Natural killer cell (primary cell): Measurements from ENCODE around the gene IRX6. TPM values are rescaled to one million over a fixed set of nuclear protein-coding genes. Genes with fewer than 3 reads are reported as not detected.

Experiments
- ATAC-seq, 3 donors: fragments of 150-1000 bp in 2 of 3; fragments of 200-7000 bp in 1 of 3; cut with Tn5 transposase; 1 replicate in 1 of 3; 2 replicates in 2 of 3; pipeline ENCODE4 v1.10.0; 2021; ENCODE audit warnings: mild to moderate bottlenecking in 2 of 3, moderate library complexity in 2 of 3
- DNase-seq, 2 donors: peaks; one replicate each; pipeline versions ENCODE4 v3.0.0 to v3.0.0-alpha.2; 2013 to 2021; ENCODE audit warnings: mixed read lengths in 1 of 2
- H3K27ac ChIP-seq: one replicate; pipeline ENCODE4 v1.5.1; 2013; ENCODE audit warnings: mild to moderate bottlenecking, low read length
- H3K27me3 ChIP-seq: one replicate; pipeline ENCODE4 v1.6.1; 2013; ENCODE audit warnings: low read length; ENCODE audit not compliant: control insufficient read depth, insufficient read depth
- H3K36me3 ChIP-seq: one replicate; pipeline ENCODE4 v1.6.1; 2013; ENCODE audit warnings: low read length; ENCODE audit not compliant: control insufficient read depth, insufficient read depth
- H3K4me1 ChIP-seq: one replicate; pipeline ENCODE4 v1.6.1; 2013; ENCODE audit warnings: low read length; ENCODE audit not compliant: control insufficient read depth, insufficient read depth
- H3K4me3 ChIP-seq: one replicate; pipeline ENCODE4 v1.5.1; 2013; ENCODE audit warnings: low read length
- H3K9me3 ChIP-seq: one replicate; pipeline ENCODE4 v1.6.1; 2013; ENCODE audit warnings: low read length; ENCODE audit not compliant: control insufficient read depth, insufficient read depth
- H3K27ac Mint-ChIP-seq, 2 donors: one replicate each; pipeline ENCODE4 v1.8.0; 2022; ENCODE audit warnings: mild to moderate bottlenecking in 2 of 2, mixed read lengths in 2 of 2, moderate library complexity in 1 of 2
- H3K27me3 Mint-ChIP-seq, 2 donors: one replicate each; pipeline ENCODE4 v1.8.0; 2022; ENCODE audit warnings: low read depth in 2 of 2, mixed read lengths in 2 of 2
- H3K36me3 Mint-ChIP-seq: one replicate; pipeline ENCODE4 v1.8.0; 2022; ENCODE audit warnings: mixed read lengths
- H3K4me1 Mint-ChIP-seq, 2 donors: one replicate each; pipeline ENCODE4 v1.8.0; 2022; ENCODE audit warnings: mixed read lengths in 2 of 2
- H3K4me3 Mint-ChIP-seq: one replicate; pipeline ENCODE4 v1.8.0; 2022; ENCODE audit warnings: mild to moderate bottlenecking, moderate library complexity, mixed read lengths
- H3K9me3 Mint-ChIP-seq, 2 donors: one replicate each; pipeline ENCODE4 v1.8.0; 2022; ENCODE audit warnings: mixed read lengths in 2 of 2
- WGBS: methylation state at CpG from one replicate; pipeline ENCODE4 v1.1.7; 2013; ENCODE audit warnings: missing lambda C conversion rate; ENCODE audit not compliant: insufficient coverage; 5-methylcytosine and 5-hydroxymethylcytosine counted together
- intact Hi-C: fragments of 100-400 bp; cut with micrococcal nuclease; formaldehyde crosslinking; loops from one replicate; pipeline ENCODE4 v1.14.2; 2022
- total RNA-seq, 4 donors: library from RNA; stranded (reverse); fragments of 120-200 nt in 1 of 4; gene quantifications; one replicate each; pipeline versions ENCODE4 v1.2.3 to v1.2.4, GENCODE V29; 2013 to 2022
- TF ChIP-seq, protein P1 (sequence below): fragments of 200-600 bp; IDR thresholded peaks from one replicate; pipeline ENCODE4 v1.8.0; 2022; ENCODE audit warnings: antibody characterized with exemption

Gene IRX6
- total RNA-seq, 3 donors from 2014 or later (not counting 1 experiment from before 2014, with no cell fraction given), result not detected

DNA sequence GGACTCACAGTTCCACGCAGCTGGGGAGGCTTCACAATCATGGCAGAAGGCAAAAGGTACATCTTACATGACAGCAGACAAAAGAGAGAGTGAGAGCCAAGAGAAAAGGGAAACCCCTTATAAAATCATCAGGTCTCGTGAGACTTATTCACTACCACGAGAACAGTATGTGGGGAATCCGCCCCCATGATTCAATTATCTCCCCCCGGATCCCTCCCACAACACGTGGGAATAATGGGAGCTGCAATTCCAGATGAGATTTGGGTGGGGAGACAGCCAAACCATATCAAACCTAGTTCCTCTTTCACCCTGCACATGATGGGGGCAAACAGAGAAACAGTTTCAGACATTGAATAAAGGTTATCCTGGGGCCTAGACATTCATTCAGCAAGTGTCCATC, 32.2 kb upstream of the IRX6 start:
- Histone ChIP-seq H3K27me3 (no peaks in the 10 kb centered on the region), H3K4me1 (no peaks in the 10 kb centered on the region), H3K36me3 (no peaks in the 10 kb centered on the region), H3K27ac (no peak overlapping the region), H3K4me3 (no peak overlapping the region), H3K9me3 (peaks cover 3% of the 10 kb centered on the region)
- 71% methylated on average over 1 of the region's 6 CpGs for WGBS
- Mint-ChIP-seq H3K36me3 (no peaks in the 10 kb centered on the region), H3K27me3 (no peaks in the 10 kb centered on the region), H3K27ac (no peak overlapping the region), H3K4me3 (no peak overlapping the region), H3K9me3 (no peaks in the 10 kb centered on the region), H3K4me1 (no peaks in the 10 kb centered on the region)
- DNase-seq (no peak), ATAC-seq (no peak)
- intact Hi-C loops, result no loop called here
- TF ChIP-seq, protein P1, sequence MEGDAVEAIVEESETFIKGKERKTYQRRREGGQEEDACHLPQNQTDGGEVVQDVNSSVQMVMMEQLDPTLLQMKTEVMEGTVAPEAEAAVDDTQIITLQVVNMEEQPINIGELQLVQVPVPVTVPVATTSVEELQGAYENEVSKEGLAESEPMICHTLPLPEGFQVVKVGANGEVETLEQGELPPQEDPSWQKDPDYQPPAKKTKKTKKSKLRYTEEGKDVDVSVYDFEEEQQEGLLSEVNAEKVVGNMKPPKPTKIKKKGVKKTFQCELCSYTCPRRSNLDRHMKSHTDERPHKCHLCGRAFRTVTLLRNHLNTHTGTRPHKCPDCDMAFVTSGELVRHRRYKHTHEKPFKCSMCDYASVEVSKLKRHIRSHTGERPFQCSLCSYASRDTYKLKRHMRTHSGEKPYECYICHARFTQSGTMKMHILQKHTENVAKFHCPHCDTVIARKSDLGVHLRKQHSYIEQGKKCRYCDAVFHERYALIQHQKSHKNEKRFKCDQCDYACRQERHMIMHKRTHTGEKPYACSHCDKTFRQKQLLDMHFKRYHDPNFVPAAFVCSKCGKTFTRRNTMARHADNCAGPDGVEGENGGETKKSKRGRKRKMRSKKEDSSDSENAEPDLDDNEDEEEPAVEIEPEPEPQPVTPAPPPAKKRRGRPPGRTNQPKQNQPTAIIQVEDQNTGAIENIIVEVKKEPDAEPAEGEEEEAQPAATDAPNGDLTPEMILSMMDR, result no peak

DNA sequence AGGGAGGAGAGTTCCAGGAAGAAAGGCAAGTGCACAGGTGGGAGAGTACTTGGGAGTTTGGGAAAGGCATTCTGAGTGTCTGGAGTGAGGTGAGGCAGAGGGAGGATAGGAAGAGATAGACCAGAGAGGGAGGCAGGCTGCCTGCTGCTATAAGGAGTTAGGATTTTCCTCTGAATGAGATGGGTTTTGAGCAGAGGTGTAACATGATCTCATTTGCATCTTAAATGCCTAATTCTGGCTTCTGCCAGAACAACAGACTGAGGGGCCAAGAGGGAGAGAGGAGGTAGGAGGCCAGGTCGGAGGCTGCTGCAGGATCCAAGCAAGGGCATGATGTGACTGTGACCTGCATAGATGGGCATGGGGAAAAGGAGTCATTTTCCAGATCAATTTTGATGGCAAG, 31.5 kb upstream of the IRX6 start:
- no peaks in the 10 kb centered on the region for H3K4me1 Mint-ChIP-seq
- H3K9me3 Mint-ChIP-seq, result peaks cover 0 to under 1% of the 10 kb centered on the region in 2 donors
- H3K4me1 ChIP-seq, result no peaks in the 10 kb centered on the region
- no peaks in the 10 kb centered on the region for H3K36me3 ChIP-seq
- H3K36me3 Mint-ChIP-seq, result no peaks in the 10 kb centered on the region
- intact Hi-C loops, result no loop called here
- DNase-seq (no peak), ATAC-seq (no peak)
- 82% methylated on average over 1 of the region's 1 CpG for WGBS
- H3K9me3 ChIP-seq, result peaks cover 2% of the 10 kb centered on the region
- H3K27ac ChIP-seq, result no peak overlapping the region
- H3K27me3 Mint-ChIP-seq, result no peaks in the 10 kb centered on the region
- TF ChIP-seq, protein P1, result no peak
- H3K27me3 ChIP-seq, result no peaks in the 10 kb centered on the region
- H3K27ac Mint-ChIP-seq, result no peak overlapping the region
- H3K4me3 Mint-ChIP-seq, result no peak overlapping the region
- H3K4me3 ChIP-seq, result no peak overlapping the region

DNA sequence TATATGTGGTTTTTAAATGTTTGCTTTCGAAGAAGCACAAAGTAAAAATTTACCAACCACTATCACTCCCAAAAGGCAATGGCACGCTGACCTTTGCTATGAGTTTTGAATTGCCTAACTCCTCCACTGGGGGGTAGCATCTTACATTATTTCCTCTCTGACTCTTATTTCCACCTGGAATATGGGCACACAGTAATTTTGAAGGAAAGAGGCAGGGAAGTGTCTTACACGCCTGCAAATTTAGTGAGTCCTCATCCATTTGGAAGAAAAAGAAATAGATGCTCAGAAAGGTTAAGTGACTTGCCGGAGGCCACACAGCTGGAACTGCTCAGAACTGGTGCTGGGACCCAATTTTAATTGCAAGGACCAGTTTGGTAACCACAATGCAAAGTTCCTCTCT, 29.9 kb upstream of the IRX6 start:
- H3K36me3 ChIP-seq, result no peaks in the 10 kb centered on the region
- DNase-seq (no peak), ATAC-seq (no peak)
- H3K27ac ChIP-seq, result no peak overlapping the region
- H3K4me1 ChIP-seq, result no peaks in the 10 kb centered on the region
- Mint-ChIP-seq H3K9me3 (peaks cover 0 to 2% of the 10 kb centered on the region in 2 donors), H3K4me3 (no peak overlapping the region), H3K4me1 (no peaks in the 10 kb centered on the region), H3K27me3 (peaks cover 0 to 3% of the 10 kb centered on the region in 2 donors), H3K27ac (no peak overlapping the region), H3K36me3 (no peaks in the 10 kb centered on the region)
- WGBS, result 80% methylated on average over 3 of the region's 4 CpGs
- TF ChIP-seq, protein P1, result no peak
- no peaks in the 10 kb centered on the region for H3K27me3 ChIP-seq
- intact Hi-C loops, result no loop called here
- H3K4me3 ChIP-seq, result no peak overlapping the region
- H3K9me3 ChIP-seq, result no peaks in the 10 kb centered on the region

GRCh38 chr16:55294931-55295342, 29.1 kb upstream of the IRX6 start:
- WGBS, result 72% methylated on average over 4 of the region's 4 CpGs
- Histone ChIP-seq H3K27me3 (no peaks in the 10 kb centered on the region), H3K4me1 (no peaks in the 10 kb centered on the region), H3K36me3 (no peaks in the 10 kb centered on the region), H3K27ac (no peak overlapping the region), H3K4me3 (no peak overlapping the region), H3K9me3 (no peaks in the 10 kb centered on the region)
- DNase-seq (no peak), ATAC-seq (no peak)
- Mint-ChIP-seq H3K9me3 (peaks cover 0 to 2% of the 10 kb centered on the region in 2 donors), H3K27ac (no peak overlapping the region), H3K27me3 (peaks cover 0 to 3% of the 10 kb centered on the region in 2 donors), H3K36me3 (no peaks in the 10 kb centered on the region), H3K4me3 (no peak overlapping the region), H3K4me1 (no peaks in the 10 kb centered on the region)
- TF ChIP-seq, protein P1, result no peak
- intact Hi-C loops, result no loop called here
